ENCODE measurements around the gene SPTBN5. TPM values are rescaled to one million over a fixed set of nuclear protein-coding genes. Genes with fewer than 3 reads are reported as not detected.

Gene SPTBN5
- total RNA-seq, 1 donor from 2014 or later: 2.5 TPM

DNA sequence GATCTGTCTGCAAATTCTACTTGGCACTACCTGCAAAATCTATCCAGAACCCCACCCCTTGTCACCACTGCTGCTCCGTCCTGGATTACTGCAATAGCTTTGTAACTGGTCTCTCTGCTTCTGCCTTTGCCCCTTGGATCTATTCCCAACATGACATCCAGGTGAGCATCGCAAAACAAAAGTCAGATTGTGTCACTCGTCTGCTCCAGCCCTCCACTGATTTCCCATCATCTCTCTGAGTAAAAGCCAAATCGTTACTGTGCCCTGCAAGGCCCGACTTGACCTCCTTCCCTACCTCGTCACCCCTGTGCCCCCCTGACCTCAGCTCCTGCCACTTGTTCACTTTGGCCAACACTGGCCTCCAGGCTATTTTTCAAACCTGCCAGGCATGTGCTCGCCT is 9.4 kb downstream of the SPTBN5 start:
- no peak for DNase-seq (ENCODE audit: low read depth)

- DNase-seq (ENCODE audit: low read depth): no peak
Measured at GRCh38 chr15:41883484-41883825, 10.4 kb downstream of the SPTBN5 start.

DNA sequence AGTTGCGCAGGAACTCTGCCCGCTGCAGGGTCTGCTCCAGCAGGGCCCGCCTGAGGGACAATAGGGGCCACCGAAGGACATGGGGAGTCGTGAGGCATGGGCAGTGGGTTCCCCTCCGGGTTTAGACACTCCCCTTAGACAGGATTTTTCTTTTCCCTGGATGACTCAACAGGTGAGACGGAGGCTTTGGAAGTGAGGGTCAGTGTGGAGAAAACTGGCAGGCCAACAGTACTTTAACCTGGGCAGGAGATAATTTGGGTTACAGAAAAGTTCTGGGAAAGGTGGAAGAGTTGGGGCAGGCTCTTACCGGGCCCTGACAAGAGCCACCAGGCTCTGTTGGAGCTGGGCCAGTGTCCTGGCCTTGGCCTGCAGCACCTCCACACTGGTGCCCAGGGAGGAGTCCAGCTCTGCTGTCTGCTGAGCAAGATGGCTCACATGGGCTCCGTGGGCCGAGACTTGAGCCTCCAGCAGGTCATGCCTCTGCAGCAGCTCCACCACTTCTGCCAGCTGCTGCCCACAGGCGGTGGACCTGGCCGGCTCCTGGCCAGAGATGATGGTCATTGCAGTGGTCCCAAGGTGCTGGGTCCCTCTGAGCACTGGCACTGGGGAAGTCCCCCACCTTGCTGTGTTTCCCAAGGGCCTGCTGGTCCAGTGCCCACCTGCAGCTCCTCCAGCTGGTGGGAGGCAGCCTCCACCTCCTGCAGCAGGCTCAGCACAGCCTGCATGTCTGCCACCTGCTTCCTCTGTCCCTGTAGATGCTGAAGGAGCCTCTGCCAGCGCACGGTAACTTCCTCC is 11.0 kb downstream of the SPTBN5 start:
- no peak for DNase-seq (ENCODE audit: low read depth)

DNA sequence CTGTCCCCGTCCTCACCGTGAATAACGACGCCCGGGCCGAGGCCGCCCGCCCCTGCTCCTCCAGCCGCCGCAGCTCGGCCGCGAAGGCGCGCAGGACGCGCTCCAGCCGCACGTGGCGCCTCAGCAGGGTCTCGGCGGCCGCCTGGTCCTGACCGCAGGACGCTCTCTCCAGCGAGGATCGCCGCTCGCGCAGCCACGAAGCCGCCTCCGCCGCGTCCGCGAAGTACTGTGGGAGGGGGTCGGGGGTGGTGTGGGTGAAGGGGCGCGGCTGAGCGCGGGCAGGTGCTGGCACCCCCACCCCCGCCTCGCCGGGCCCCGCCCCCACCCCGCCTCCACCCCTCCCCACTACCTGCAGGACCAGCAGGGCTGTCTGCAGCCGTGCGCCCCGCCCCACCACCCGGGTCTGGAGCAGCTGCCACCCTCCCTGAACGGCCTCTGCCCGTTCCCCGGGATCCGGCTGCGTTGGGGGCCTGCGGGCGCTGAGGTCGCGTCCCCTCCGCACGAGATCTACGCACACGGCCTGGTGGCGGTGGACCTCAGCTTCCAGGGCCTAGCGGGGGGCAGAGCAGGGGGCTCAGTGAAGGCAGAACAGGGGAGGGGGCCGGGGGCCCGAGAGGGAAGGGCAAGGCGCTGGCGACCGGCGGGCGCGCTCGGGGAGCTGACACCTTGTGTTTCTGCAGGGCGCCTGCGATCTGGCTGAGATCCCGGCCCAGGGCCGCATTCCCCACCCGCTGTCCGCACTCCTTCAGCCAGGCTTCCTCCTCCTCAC is 11.7 kb downstream of the SPTBN5 start:
- DNase-seq (ENCODE audit: low read depth): no peak

- no peak for DNase-seq (ENCODE audit: low read depth)
Measured at GRCh38 chr15:41881550-41881919, 12.3 kb downstream of the SPTBN5 start.

GRCh38 chr15:41881086-41881485 is 12.8 kb downstream of the SPTBN5 start:
- no peak for DNase-seq (ENCODE audit: low read depth)

DNA sequence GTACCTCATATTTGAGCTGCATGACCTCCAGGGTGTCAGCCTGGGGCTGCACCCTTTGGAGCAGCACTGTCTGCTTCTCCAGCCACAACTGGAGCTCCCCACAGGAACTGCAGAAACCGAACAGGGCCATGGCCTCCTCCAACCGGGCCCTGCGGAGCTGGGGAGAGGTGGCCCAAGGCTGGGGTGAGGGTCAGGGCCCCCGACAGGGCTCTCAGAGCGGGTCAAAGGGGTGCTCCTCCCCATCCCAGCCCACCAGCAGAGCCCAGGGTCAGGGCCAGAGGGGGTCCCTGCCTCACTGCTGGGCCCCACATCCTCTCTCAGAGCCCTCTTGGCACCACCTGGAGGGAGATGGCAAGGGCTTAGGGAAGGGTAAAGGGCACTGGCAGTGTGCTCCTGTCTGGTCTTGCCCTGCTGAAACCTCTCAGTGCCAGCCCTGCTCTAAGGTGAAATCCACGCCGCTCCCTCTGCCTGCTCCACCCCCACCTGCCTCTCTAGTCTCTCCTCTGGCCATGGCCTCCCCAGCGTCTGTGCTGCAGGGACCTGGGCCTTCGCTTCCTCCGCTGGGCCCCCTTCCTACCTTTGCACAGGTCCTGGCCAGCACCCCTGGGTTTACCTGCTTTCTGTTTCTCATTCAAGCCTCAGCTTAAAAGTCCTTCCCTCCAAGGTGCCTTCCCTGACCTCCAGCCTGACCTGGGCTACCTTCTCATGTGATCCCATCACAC is 13.5 kb downstream of the SPTBN5 start:
- no peak for DNase-seq (ENCODE audit: low read depth)

DNA sequence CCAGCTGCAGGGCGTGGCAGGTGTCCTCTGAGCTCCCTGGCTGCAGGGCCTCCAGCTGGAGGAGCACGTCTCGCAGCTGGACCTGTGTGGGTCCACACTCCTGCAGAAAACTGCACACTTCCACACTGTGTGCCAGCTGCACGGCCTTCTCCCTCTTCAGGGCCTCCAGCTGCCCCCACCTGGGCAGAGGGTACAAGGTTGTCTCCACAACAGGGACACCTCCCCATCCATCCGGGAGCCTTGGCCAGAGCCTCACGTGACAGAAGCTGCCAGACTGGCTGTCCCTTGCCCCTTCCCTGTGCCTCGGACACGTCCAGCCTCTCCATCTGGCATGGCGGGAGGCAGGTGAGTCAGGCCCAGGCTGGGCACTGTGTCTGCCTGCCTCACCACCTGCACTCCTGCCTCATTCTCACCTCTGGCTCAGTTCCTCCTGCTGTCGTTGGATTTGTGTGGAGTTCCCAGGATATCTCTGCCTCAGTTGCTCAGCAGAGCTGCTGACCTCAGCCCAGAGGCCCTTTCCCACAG is 14.5 kb downstream of the SPTBN5 start:
- DNase-seq (ENCODE audit: low read depth): no peak

GRCh38 chr15:41878355-41878699 is 15.5 kb downstream of the SPTBN5 start:
- DNase-seq (ENCODE audit: low read depth): no peak

DNA sequence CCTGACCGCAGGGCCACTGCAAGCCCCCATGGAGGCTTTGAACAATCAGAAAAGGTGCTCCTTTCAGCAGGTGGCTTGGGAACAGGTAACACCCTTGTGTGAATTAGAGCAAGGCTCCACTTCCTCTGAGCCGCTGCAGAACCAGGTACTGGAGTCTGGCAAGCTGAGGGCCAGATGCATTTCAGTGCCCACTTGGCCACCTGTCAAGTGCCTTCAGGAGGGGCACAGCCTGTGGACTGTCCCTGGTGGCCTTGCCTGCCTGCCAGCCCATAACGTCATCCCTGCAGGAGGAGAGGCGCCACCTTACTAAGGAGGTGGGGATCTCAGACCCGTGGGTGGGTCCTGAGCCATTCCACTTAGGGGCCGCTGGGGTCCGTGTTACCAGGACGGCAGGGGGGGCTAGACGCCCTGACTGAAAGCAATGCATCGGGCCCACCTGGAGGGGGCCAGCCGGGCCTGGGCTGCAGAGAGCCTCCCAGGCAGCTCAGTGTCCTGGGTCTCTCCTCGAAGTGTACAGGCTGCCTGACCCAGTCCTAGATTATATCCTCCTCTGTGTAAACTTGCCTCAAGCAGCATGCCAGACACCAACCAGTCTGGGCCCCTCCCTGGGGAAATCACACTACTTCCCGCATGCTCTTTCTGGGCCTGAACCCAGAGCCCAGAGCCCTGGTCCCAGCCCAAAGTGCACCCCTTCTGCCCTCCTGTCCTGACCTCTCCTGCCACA is 16.1 kb downstream of the SPTBN5 start:
- no peak for DNase-seq (ENCODE audit: low read depth)

DNA sequence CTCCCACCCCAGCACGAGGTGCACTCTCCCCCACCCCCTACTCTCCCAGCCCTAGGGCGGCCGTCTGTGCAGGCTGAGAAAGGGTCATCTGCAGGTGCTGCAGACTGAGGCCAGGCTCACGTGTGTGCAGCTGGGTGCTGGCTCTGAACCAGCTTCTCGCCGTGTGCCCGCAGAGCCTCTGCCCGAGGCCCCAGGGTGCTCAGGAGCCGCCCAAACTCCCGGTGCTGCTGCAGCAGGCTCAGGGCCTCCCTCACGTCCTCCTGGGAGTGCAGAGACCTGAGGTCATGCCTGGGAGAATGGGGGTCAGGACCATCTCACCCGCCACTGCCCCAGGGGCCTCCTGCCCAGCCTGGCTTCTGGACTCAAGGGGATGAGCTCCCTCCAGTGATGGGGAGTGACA is 17.2 kb downstream of the SPTBN5 start:
- no peak for DNase-seq (ENCODE audit: low read depth)

DNA sequence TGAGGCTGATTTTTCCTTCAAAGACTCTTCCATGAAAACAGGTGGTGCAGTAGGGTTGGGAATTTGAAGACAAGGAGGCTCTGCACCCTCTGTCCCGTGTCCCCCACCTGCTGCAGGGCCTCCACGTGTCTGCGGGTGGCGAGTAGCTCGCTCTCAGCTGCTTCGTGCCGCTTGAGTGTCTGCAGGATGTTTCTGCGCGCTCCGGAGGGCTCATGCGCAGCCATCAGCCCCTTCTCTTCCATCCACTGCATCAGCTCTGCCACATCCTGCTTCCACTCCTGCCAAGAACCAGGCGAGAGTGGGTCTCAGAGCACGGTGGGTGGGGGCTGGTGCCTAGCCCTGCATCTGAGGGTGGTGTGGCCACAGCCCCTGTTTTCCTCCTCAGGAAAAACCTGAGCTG is 17.8 kb downstream of the SPTBN5 start:
- DNase-seq (ENCODE audit: low read depth): no peak

GRCh38 chr15:41874736-41875135 is 19.1 kb downstream of the SPTBN5 start:
- DNase-seq (ENCODE audit: low read depth): no peak

- DNase-seq (ENCODE audit: low read depth): no peak
Measured at GRCh38 chr15:41873711-41874110, 20.1 kb downstream of the SPTBN5 start.

- DNase-seq (ENCODE audit: low read depth): no peak
Measured at GRCh38 chr15:41872166-41872747, 21.6 kb downstream of the SPTBN5 start.

DNA sequence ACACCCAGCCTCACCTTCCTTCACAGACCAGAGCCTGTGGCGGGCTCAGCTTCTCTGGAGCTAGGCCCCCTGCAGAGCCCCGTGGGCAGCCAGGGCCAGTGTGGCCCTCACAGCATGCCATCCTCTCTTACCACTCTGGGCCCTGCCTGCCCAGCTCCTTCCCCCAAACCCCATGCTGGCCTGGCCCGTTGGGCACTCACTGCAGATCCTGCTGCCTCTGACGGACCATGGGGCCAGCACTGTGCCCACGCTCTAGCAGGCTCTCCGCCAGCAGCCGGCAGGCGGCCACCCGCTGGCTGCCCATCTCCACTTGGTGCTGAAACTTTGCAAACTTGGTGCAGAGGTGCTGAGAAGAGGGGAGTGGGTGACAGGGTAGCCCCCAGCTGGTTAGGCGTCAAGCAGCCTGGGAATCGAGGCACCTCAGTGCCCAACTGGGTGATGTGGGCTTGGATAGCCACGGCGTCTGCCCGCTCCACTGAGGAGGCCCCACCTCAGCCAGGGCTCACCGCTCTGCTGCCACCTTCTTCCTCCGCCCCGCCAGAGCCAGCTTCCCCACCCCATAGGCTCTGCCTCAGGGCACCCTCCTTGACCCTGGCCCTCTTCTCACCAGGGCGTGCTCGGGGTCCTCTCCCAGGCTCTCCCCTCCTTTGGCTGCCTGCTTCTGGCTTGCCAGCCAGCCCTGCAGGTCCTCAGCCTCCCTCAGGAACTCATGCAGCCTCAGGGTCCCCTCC is 22.5 kb downstream of the SPTBN5 start:
- DNase-seq (ENCODE audit: low read depth): no peak

- peak; percentile 33 for DNase-seq (ENCODE audit: low read depth)
Measured at GRCh38 chr15:41870689-41871081, 23.2 kb downstream of the SPTBN5 start.

DNA sequence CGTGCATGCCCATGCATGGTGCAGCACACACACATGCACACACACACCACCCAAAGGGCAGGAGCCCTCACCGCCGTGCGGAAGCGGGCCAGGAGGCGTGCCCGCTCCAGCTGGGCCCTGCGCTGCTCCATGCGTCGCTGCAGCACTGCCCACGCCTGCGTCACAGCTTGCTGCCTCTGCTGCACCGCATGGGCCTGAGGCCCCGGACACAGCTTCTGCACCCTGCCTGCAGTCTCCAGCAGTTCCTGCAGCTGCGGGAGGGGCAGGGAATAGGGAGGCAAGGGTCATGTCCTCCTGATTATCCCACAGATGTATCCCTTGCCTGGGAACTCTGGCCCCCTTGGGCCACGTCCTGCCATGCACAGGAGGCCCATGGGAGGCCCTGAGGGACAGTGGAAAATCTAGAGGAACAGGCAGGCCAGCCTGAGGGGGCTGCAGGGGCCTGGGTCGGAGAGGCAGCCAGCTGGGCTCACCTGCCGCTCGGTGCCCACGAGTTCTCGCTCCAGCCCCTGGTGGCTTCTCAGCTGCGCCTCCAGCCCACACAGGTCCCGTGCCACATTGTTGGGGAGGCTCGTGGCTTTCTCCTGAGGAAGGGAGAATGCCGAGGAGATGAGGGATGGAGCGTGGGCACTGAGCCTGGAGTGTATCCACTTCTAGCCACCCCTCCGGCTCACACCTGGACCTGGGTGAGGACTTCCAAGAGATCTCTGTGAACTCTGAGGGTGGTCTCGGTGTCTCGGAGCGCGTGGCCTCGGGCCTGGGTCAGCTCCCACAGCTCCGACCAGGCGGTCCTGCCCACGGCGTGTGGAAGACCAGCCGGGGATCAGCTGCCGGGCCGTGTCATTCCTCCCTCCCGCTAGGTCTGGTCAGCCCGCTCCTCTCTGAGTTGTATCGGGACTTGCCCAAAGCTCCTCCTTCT is 23.8 kb downstream of the SPTBN5 start:
- DNase-seq (ENCODE audit: low read depth): no peak

GRCh38 chr15:41868321-41868720 is 25.5 kb downstream of the SPTBN5 start:
- no peak for DNase-seq (ENCODE audit: low read depth)

Data from renal cortical epithelial cell (primary cell).